HepG2 (cell line): Measurements from ENCODE around the gene TRMT1.

ENCODE experiments used
- EHMT2 ChIP-seq: fragments of 200-600 bp; sonication (generic); IDR thresholded peaks from 2 replicates; pipeline ENCODE4 v1.7.0; 2017; ENCODE audit warnings: antibody characterized with exemption, low read depth, low read length, borderline replicate concordance
- PHF20 ChIP-seq: sonication (generic); formaldehyde crosslinking; IDR thresholded peaks from 2 replicates; pipeline ENCODE4 v1.5.0; 2020; ENCODE audit warnings: mild to moderate bottlenecking, missing genetic modification reagents
- ZBTB34 ChIP-seq: sonication (generic); formaldehyde crosslinking; IDR thresholded peaks from 2 replicates; pipeline ENCODE4 v1.8.0; 2022; ENCODE audit warnings: mild to moderate bottlenecking, missing genetic modification reagents
- ZNF687 ChIP-seq: sonication (generic); formaldehyde crosslinking; IDR thresholded peaks from 2 replicates; pipeline ENCODE4 v1.5.1; 2020; ENCODE audit warnings: mild to moderate bottlenecking, missing genetic modification reagents, moderate library complexity

- TF ChIP-seq EHMT2 (no peak), PHF20 (no peak), ZBTB34 (CRISPR knock-in tag) (no peak), ZNF687 (CRISPR knock-in tag) (no peak)
These were observed 11.5 kb upstream of the TRMT1 start for GRCh38 chr19:13127811-13128575.
